Measurements from ENCODE around the gene MYO15A. TPM values are rescaled to one million over a fixed set of nuclear protein-coding genes. Genes with fewer than 3 reads are reported as not detected.

The MYO15A gene
- polyA plus RNA-seq, 3 donors, result 1.7 to 3.2 (median 2.3) TPM

Other genes with a start within 250 kb of the MYO15A start
- gene TOM1L2, start 136.4 kb upstream of the MYO15A start, polyA plus RNA-seq (ENCODE audit: insufficient read length in 3 of 3), result 10 to 100 TPM; 31.8 to 36.2 (median 32.2) TPM
- 10 to 100 TPM; 13.4 to 16.1 (median 14.5) TPM for gene DRC3, start 135.9 kb upstream of the MYO15A start, polyA plus RNA-seq (ENCODE audit: insufficient read length in 3 of 3)
- gene ATPAF2, start 69.6 kb upstream of the MYO15A start, polyA plus RNA-seq (ENCODE audit: insufficient read length in 3 of 3), result 10 to 100 TPM; 21.8 to 27.0 (median 23.8) TPM
- 10 to 100 TPM; 12.7 to 15.2 (median 13.7) TPM for gene GID4, start 69.3 kb upstream of the MYO15A start, polyA plus RNA-seq (ENCODE audit: insufficient read length in 3 of 3)
- 10 to 100 TPM; 31.3 to 38.4 (median 32.4) TPM for gene DRG2, start 20.8 kb upstream of the MYO15A start, polyA plus RNA-seq (ENCODE audit: insufficient read length in 3 of 3)
- 10 to 100 TPM; 59.6 to 66.0 (median 63.8) TPM for gene ALKBH5, start 75.1 kb downstream of the MYO15A start, polyA plus RNA-seq (ENCODE audit: insufficient read length in 3 of 3)
- gene LLGL1, start 116.9 kb downstream of the MYO15A start, polyA plus RNA-seq (ENCODE audit: insufficient read length in 3 of 3), result 10 to 100 TPM; 23.9 to 27.4 (median 25.5) TPM
- 100 to 1,000 TPM; 129 to 142 (median 141) TPM for gene FLII, start 150.0 kb downstream of the MYO15A start, polyA plus RNA-seq (ENCODE audit: insufficient read length in 3 of 3)
- 10 to 100 TPM; 13.3 to 15.1 (median 13.8) TPM for gene MIEF2, start 151.9 kb downstream of the MYO15A start, polyA plus RNA-seq (ENCODE audit: insufficient read length in 3 of 3)
- 10 to 100 TPM; 33.9 to 41.9 (median 37.0) TPM for gene TOP3A, start 206.2 kb downstream of the MYO15A start, polyA plus RNA-seq (ENCODE audit: insufficient read length in 3 of 3)
- gene SMCR8, start 206.5 kb downstream of the MYO15A start, polyA plus RNA-seq (ENCODE audit: insufficient read length in 3 of 3), result 10 to 100 TPM; 15.3 to 16.1 (median 15.8) TPM

Data from right renal cortex interstitium (tissue), 3 donors.